Measurements from ENCODE around the gene YWHAH. TPM values are rescaled to one million over a fixed set of nuclear protein-coding genes. Genes with fewer than 3 reads are reported as not detected.

The YWHAH gene
- total RNA-seq, 4 donors from 2014 or later, result 64.2 to 139 (median 77.9) TPM

- peak; percentile 84 for ATAC-seq (ENCODE audit: low FRiP score)
- DNase-seq (ENCODE audit: low spot score), result no peak
- no peak for TF ChIP-seq CTCF (IDR thresholded peaks at IDR 0.05)
Measured at GRCh38 chr22:31952472-31952871, 8.1 kb downstream of the YWHAH start.

GRCh38 chr22:31953261-31953660, 8.9 kb downstream of the YWHAH start:
- DNase-seq (ENCODE audit: low spot score) (no peak), ATAC-seq (ENCODE audit: low FRiP score) (no peak)
- no peak for TF ChIP-seq CTCF (IDR thresholded peaks at IDR 0.05)

GRCh38 chr22:31954535-31955523, 10.5 kb downstream of the YWHAH start:
- TF ChIP-seq CTCF (IDR thresholded peaks at IDR 0.05), result no peak
- ATAC-seq (ENCODE audit: low FRiP score), result no peak
- no peak for DNase-seq (ENCODE audit: low spot score)

GRCh38 chr22:31956360-31956759, 12.0 kb downstream of the YWHAH start:
- no peak for TF ChIP-seq CTCF (IDR thresholded peaks at IDR 0.05)
- DNase-seq (ENCODE audit: low spot score) (no peak), ATAC-seq (ENCODE audit: low FRiP score) (no peak)

- ATAC-seq (ENCODE audit: low FRiP score) (no peak), DNase-seq (ENCODE audit: low spot score) (no peak)
- no peak for TF ChIP-seq CTCF (IDR thresholded peaks at IDR 0.05)
Measured at GRCh38 chr22:31957970-31958594, 13.7 kb downstream of the YWHAH start.

- DNase-seq (ENCODE audit: low spot score) (no peak), ATAC-seq (ENCODE audit: low FRiP score) (no peak)
- no peak for TF ChIP-seq CTCF (IDR thresholded peaks at IDR 0.05)
Measured at GRCh38 chr22:31958625-31959239, 14.4 kb downstream of the YWHAH start.

Data from omental fat pad (tissue), 4 donors.